GM21825 (cell line): ENCODE results near the gene PLD5.
"Not testable (repeated sequence)": the region's sequence is repeated elsewhere in the genome, so short reads cannot be mapped to it uniquely, and the experiment has no call there.

Experiments used
- ATAC-seq: cut with Tn5 transposase; IDR thresholded peaks from one replicate; pipeline ENCODE4 v1.9.1; 2021; ENCODE audit warnings: mild to moderate bottlenecking, moderate library complexity; ENCODE audit not compliant: unreplicated experiment

Gene PLD5

DNA sequence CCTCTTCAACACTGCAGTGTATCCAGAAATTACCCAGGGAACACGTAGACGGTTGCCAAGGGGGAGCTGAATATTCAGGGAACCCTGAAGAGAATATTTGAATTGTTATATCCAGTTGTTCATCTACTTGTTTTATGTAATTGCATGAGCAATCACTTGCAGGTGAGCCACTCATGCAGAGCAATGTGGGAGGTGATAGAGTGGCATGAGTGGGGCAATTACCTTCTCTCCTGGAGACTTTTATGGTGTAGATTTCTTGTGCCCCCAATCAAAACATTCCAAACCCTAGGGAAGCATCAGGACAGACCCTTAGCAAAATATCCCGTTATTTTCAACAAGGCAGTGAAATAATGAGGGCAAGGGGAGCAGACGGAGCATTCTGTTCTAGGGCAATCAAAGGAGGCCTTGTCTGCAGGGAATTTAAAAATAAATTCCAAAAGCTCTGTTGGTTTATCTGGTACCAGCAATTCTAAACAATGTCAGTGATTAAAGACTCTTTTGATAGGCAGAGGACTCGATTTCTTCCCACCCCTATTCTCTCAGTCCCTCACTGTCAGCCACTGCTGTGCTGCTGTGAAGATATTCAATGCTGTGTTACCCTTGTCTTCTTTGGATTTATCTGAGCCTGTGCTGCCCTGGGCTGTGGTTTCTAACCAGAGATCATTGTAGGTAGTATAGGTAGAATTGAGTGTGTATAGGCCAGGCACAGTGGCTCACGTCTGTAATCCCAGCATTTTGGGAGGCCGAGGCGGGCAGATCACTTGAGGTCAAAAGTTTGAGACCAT lies 345.4 kb downstream of the PLD5 start:
- ATAC-seq = no peak

DNA sequence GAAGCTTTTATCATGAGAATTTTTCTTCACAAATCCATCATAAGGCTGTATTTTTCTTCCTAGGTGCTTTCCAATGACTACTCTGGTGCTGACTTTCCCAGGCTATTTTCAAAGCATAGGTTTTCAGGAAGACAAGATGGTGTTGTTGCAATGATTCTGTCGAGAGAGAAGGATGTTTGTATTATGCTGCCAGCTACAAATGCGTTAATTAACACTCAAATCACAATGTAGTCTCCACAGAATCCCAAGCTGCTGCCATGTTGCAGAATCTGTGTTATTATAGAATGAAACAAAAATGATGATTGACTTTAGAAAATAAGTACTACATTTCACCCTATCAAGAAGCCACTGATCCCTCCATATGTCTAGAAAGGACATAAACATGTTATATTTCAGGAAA lies 346.1 kb downstream of the PLD5 start:
- ATAC-seq = no peak

DNA sequence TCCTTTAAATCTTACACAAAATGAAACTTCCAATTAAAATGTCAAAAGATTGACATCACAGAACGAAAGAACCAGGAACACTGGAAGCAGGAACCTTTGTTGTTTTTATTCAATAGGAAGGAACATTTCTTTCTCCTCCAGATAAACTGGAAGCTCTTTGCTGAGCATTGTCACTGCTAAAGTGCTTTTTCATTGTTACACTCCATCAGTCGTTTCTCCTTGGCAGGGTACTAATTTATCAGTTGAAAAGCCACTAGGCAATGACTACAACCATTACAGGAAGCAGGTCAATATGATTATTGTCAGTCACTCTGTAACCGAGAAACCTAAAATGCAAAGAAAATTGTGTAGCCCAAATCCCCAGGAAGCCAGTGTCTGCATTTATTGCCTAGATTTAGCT lies 362.4 kb downstream of the PLD5 start:
- ATAC-seq = no peak

DNA sequence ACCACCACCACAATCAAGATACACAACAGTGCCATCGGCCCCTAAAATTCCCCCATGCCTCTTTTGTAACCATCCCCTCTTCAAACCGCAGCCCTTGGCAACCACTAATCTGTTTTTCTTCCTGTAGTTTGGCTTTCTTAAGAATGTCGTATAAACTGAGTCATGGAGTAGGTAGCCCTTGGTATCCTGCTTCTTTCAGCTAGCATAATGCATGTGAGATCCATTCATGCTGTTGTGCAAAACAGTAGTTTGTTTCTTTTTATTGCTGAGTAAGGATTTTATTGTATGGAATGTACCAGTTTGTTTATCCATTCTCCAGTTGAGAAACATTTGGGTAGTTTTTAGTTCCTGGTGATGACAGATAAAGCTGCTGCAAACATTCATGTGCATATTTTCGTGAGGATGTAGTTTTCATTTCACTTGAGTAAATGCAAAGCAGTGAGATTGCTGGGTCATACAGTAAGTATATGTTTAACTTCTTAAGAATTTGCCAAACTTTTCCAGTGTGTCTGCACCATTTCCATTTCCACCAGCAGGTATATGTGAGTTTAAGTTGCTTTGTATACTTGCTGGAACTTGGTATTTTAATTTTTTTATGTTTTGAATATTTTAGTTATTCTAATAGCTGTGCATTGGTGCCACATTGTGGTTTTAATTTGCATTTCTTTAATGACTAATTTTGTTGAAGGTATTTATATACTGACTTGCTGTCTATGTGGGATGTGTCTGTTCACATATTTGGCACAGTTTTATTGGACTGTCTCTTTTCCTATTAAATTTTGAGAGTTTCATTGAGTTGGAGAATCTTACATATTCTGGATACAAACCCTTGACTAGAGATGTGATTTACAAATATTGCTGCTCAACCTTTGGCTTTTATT lies 377.2 kb downstream of the PLD5 start:
- ATAC-seq = no peak

- no peak for ATAC-seq
Observed at GRCh38 chr1:242146652-242147051, 377.8 kb downstream of the PLD5 start.

- ATAC-seq = no peak
Observed at GRCh38 chr1:242140836-242141235, 383.7 kb downstream of the PLD5 start.

GRCh38 chr1:242139986-242140385 lies 384.5 kb downstream of the PLD5 start:
- ATAC-seq = no peak

- ATAC-seq = peak; percentile 73
Observed at GRCh38 chr1:242139442-242139841, 385.1 kb downstream of the PLD5 start.

- ATAC-seq = no peak
Observed at GRCh38 chr1:242133796-242134195, 390.7 kb downstream of the PLD5 start.

- no peak for ATAC-seq
Observed at GRCh38 chr1:242133351-242133750, 391.1 kb downstream of the PLD5 start.

DNA sequence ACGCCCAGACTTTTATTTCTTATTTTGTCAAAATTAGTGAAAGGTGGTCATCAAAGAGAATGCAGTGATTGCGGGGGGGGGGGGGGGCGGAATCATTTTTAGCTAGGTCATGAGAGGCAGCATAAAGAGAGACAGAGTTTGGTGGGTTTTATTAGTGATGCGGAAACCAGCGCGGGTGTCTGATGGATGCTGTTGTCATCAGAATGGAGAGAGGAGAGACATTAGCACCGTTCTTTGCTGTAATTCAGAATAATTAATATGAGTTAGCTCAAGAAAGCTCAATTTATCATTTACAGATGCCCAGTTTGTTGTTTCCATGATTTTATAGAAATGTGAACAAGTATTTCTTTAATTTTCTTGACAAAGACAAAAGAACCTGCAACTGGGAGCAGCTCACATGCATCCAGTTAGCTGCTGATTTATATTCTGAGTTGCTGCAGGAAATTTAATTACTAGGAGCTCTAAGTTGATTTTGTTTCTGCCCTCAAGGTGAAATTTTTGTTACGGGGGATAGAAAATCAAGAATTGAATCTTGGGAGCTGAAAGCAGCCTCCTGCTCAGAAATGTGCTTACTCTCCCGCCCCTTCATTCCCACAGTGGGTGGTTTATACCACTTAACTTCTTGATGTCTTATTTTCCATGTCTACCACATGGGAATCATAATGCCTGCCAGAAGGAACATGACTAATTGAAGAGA lies 392.2 kb downstream of the PLD5 start:
- no peak for ATAC-seq

- no peak for ATAC-seq
Observed at GRCh38 chr1:242128951-242129502, 395.5 kb downstream of the PLD5 start.

DNA sequence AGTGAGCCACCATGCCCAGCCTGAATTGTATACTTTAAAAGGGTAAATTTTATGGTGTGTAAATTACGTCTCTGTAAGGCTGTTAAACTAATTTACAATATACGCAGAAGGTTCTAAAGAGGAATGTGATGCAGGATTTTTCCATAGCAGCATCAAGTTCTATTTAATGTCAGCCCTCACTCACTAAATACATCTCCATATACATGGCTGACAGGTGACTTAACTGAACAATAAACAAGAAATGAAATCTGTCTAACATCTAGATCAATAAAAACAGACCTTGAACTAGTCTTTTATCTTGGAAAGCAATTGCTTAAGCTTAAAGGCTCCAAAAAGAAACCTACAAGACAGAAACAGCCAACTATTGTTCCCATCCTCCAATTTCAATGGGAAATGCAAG lies 404.1 kb downstream of the PLD5 start:
- ATAC-seq = no peak

- ATAC-seq = no peak
Observed at GRCh38 chr1:242100921-242101320, 423.6 kb downstream of the PLD5 start.

- ATAC-seq = not testable (repeated sequence)
Observed at GRCh38 chr1:242097283-242097682, 427.2 kb downstream of the PLD5 start.

- ATAC-seq = no peak
Observed at GRCh38 chr1:242093116-242093515, 431.4 kb downstream of the PLD5 start.

DNA sequence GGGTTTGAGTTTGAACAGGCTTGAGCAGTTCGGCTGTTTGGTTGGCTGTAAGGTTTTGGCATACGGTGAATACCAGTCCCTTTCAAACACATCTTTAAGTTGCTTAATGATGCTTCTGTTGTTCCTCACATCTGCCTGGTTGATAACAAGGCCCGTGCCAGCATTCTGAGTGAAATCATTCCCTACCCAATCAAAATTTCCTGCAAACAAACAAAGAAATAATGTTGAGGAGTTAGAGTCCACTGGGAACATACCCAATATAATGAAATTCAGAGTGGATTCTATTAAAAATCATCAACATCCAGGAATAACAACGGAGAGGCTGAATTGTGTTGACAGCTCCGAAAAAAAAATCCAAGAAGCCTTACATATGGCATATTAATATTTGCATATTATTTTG lies 434.6 kb downstream of the PLD5 start:
- ATAC-seq = no peak

- no peak for ATAC-seq
Observed at GRCh38 chr1:242088875-242089274, 435.6 kb downstream of the PLD5 start.

DNA sequence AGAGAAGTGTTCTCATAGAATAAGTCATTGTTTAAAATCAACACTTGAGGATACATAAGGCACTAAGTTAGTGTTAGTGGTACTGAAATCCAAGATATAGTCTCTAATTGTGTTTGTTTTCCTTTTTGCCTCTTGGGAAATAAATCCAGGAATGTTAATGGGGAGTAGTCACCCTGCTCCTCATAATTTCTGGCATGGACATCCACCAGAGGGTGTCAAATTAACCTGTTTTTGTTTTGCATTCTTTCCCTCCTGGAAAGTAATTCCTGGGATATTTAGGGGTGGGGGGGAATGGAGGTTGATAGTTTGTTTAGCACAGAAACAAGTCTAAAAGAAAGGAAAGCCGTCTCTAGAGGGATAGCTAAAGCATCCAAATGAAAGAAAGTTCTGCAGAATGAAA lies 437.8 kb downstream of the PLD5 start:
- no peak for ATAC-seq

DNA sequence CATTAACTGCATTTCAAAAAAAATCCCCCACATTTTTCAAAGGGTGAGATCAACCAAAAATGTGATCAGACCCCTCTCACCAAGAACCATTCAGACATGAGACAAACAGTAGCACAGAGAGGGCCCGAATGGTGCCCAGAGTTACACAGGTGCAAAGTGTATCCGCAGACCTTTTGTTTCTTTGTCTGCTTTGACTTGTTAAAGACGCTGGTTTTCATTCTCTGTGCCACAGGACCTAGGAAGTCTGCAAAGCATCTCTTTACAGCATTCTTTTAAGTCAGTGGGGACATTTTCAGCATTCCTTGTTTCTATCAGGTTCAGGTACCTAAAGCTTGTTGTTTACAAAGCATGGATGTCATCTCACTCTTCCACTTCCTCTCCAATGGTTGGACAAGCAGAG lies 438.4 kb downstream of the PLD5 start:
- ATAC-seq = no peak

DNA sequence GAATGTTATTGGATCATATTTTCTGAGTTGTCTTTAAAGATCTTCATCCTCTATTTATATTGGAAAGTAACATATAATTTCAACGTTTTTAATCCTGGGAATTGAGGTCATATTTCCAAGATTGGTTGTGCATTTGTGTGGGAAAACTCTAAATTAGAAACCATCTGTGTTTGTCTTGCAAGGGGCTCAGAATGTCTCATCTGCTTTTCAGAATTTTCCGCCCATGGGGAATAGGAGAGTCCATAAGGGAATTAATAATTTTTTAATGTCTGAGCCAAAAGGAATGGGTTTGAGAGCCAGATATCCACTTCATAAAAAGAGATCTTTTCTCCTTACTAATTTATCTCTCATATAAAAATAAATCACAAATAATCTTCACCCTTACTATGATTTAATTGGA lies 440.8 kb downstream of the PLD5 start:
- ATAC-seq = no peak
